DMS153 (cell line): Measurements from ENCODE around the gene ZRSR2.

ENCODE experiments used
- DNase-seq: peaks from one replicate; lab custom pipeline; 2025; lab: John Stamatoyannopoulos, UW

The ZRSR2 gene

GRCh38 chrX:15854080-15854655 is 63.9 kb downstream of the ZRSR2 start:
- DNase-seq = no peak

- peak; percentile 93 for DNase-seq
Observed at GRCh38 chrX:15854712-15855567, 64.7 kb downstream of the ZRSR2 start, which contains the start of gene AP1S2. Gene AP1S2 (minus strand): TSS chrX:15854813. CDS start chrX:15852524, 2,289 bp downstream.

- DNase-seq = peak; percentile 12
Observed at GRCh38 chrX:15855568-15856221, 65.4 kb downstream of the ZRSR2 start.

- DNase-seq = no peak
Observed at GRCh38 chrX:15856222-15856587, 65.9 kb downstream of the ZRSR2 start.

- DNase-seq = no peak
Observed at GRCh38 chrX:15856636-15857035, 66.4 kb downstream of the ZRSR2 start.

- DNase-seq = no peak
Observed at GRCh38 chrX:15858051-15858450, 67.8 kb downstream of the ZRSR2 start.

GRCh38 chrX:15860921-15861320 is 70.6 kb downstream of the ZRSR2 start:
- no peak for DNase-seq

- DNase-seq = no peak
Observed at GRCh38 chrX:15864023-15864422, 73.7 kb downstream of the ZRSR2 start.

GRCh38 chrX:15864629-15865028 is 74.3 kb downstream of the ZRSR2 start:
- no peak for DNase-seq

- DNase-seq = no peak
Observed at GRCh38 chrX:15866147-15866546, 75.9 kb downstream of the ZRSR2 start.

GRCh38 chrX:15869695-15870094 is 79.4 kb downstream of the ZRSR2 start:
- no peak for DNase-seq

- DNase-seq = no peak
Observed at GRCh38 chrX:15870310-15870709, 80.0 kb downstream of the ZRSR2 start.
